Peyer's patch (tissue), 4 donors: Measurements from ENCODE around the gene MICAL3.

Source experiments
- CTCF ChIP-seq, 6 experiments: fragments of 450-650 bp in 4 of 6; fragments of 200-600 bp in 2 of 6; sonication (generic) in 1 of 6; IDR thresholded peaks; one replicate each; pipeline ENCODE4 v1.5.1; 2017 to 2019; ENCODE audit warnings: antibody characterized with exemption in 6 of 6, mild to moderate bottlenecking in 3 of 6, moderate library complexity in 1 of 6
- POLR2A ChIP-seq, 2 donors: fragments of 450-650 bp; IDR thresholded peaks; one replicate each; pipeline ENCODE4 v1.5.1; 2017; ENCODE audit warnings: antibody characterized with exemption in 2 of 2, mild to moderate bottlenecking in 2 of 2, moderate library complexity in 2 of 2

DNA sequence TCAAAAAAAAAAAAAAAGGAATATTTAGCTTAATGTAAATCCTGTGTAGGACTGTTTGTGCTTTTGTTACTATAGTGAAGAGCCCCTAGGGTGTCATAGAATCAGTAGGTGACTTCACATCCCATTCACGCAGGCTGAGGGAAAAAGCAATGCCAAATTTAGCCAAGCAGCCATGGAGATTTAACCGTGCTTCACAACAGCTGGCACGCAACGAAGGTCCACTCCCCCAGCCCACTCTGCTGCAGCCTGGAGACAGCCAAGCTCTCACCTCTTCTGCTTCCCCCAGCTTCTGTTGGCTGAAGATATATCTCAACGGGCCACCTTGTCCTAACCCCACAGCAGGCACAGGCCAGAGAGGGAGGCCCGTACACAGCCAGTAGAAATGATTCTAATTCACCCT, 171.3 kb downstream of the MICAL3 start:
- TF ChIP-seq CTCF (IDR thresholded peaks at IDR 0.05) (no peak), POLR2A (IDR thresholded peaks at IDR 0.05) (no peak)
